NCI-H2029 treated with DMSO at 0.1 percent for 48 hours (cell line): ENCODE results near the gene TMCC1.
A peak's percentile ranks its signal among the peaks of the same experiment; 100 is the strongest.
"Not testable (repeated sequence)": the region's sequence is repeated elsewhere in the genome, so short reads cannot be mapped to it uniquely, and the experiment has no call there.

Experiments
- DNase-seq: peaks from one replicate; lab custom pipeline; 2025; lab: John Stamatoyannopoulos, UW

TMCC1 gene

DNA sequence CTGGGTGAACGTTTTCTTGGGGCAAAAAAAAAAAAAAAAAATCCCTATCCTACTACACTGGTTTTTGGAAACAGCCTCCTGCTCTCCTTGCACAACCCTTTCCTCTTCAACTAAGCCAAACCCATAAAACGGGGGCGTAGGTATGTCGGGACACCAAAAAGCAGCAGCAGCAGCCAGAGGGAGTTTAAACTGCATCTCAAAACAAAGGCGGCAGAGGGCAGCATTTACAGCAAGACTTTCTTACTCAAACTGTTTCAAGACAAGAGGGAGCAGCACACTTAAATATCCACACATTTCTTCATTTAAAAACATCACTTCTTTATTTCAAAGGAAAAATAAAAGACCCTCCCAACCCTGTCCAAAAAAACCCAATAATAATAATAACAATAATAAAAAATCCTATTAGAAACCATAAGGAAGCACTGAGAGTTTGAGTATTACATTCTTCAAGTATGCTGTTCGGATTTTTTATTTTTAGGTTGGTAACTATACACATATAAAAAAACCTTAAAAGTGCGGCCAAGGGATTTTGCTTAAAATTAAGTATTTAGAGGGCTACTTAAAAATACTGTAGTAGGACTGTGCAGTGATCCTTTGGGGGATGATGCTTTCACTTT, 243.1 kb downstream of the TMCC1 start:
- no peak for DNase-seq

DNA sequence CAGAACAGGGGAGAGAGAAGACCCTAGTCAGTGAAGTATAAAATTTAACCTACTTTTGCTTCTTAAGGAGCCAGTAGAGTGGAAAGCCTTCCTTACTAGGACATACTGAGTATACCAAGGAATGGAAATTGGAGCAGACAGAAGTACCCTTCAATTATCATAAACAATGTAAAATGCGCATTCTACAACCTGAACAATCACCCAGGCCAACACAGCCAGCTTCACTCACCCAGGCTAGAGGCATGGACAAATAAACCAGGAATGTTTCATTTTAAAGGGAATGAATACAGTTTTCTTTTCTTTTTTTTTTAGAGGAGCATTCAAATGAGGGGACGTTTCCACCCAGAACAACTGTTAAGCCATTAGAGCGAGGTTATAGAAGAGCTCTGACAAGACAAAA, 245.1 kb downstream of the TMCC1 start:
- DNase-seq, result no peak

DNA sequence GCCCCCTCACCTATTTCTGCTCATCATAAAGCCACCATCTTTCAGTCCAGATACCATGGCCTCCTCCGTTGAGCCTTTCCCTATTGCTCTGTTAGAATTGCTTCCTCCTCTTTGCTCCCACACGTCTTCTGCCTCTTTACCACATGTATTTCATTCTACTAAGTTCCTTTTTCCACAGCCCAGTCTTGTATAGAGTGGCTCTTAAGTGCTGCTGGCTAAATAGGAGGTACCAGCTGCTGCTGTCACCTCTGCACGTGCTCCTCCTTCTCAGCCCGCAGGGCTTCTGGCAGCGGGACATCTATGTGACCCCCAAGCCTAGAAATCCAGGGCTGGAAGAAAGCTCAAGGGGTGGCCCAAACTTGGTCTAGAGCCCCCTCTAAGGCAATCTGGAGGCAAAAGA, 248.2 kb downstream of the TMCC1 start:
- no peak for DNase-seq

DNA sequence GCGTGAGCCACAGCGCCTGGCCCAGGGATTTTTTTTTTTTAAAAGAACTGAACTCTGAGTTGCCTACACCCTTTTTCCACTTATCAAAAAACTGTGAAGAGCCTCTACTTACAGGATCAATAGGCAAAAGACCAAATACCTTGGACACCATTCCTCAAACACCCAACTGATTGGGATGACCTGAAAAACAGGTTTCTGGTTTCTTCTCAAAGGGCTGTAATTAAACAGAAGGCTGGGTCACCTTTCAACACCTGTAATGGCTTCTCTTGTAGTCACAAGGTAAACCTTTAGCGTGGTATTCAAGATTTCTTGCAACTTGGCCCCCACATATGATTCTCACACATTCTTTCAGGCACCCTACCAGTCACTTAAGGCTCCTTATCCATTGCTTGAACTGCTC, 248.7 kb downstream of the TMCC1 start:
- DNase-seq, result no peak

DNA sequence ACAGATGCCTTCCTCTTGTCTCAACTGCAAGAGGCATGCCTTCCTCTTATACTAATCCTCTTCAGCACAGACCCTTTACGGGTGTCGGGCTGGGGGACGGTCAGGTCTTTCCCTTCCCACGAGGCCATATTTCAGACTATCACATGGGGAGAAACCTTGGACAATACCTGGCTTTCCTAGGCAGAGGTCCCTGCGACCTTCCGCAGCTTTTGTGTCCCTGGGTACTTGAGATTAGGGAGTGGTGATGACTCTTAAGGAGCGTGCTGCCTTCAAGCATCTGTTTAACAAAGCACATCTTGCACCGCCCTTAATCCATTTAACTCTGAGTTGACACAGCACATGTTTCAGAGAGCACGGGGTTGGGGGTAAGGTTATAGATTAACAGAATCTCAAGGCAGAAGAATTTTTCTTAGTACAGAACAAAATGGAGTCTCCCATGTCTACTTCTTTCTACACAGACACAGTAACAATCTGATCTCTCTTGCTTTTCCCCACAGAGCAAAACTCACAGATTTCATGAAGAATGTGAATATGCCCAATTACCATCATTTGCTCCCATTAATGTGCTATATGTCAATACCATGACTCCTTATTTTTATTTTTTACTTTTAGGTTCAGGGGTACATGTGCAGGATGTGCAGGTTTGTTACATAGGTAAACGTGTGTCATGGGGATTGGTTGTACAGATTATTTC, 251.8 kb downstream of the TMCC1 start:
- not testable (repeated sequence) for DNase-seq

DNA sequence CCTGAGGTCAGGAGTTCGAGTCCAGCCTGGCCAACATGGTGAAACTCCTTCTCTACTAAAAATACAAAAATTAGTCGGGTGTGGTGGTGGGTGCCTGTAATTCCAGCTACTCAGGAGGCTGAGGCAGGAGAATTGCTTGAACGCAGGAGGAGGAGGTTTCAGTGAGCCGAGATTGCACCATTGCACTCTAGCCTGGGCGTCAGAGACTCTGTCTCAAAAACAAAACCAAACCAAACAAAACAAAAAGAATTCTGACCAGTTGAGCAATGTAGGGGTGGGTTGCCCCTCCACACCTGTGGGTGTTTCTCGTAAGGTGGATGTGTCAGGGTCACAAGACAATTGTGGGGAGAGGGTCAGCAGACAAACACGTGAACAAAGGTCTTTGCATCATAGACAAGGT, 252.5 kb downstream of the TMCC1 start:
- DNase-seq, result not testable (repeated sequence)

DNA sequence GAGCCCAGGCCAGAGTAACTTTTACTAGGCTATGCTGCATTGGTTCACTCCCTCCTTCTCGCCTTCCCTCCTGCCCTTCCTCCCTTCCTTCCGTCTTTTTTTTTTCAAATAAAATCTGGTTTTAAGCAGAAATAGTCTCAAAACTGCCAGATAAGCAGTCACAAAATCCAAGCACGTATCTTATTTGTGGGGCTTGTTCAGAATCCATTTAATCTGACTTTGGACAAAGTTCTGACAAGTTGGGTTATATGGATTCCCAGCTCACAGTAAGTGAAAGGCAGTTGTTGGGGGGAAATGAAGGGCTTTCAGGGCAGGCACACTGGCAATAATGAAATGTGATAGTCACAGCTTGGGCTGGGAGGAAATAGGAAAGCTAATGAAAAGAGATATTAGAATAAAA, 255.0 kb downstream of the TMCC1 start:
- DNase-seq, result no peak

DNA sequence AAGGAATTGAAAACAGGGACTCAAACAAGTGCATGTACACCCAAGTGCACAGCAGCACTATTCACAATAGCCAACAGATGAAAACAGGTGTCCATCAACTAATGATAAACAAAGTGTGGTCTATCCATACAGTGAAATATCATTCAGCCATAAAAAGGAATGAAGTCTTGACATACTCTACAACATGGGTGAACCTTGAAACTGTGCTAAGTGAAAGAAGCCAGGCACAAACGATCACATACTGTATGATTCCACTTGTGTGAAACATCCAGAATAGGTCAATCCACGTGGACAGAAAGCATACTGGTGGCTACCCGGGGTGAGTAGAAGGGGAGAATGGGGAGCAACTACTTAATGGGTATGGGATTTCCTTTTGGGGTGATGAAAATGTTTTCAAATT, 257.4 kb downstream of the TMCC1 start:
- no peak for DNase-seq

DNA sequence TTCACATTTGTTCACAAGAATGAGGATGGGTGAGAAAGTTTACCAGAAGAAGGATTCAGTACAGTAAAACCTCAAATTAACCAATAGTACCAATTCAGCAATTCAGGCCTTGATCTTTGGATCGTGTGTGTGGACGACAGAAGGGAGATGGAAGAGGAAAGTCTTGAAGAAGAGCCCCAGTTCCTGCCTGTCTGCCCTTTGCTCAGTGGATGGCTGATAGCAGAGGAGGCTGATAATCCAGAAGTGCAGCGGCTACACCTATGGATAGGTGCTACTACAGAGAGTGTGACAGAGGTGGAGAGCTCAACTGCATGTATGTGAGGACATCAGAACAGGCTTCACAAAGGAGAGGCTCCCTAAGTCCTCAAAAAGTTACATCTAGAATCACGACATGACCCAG, 257.9 kb downstream of the TMCC1 start:
- DNase-seq, result no peak

DNA sequence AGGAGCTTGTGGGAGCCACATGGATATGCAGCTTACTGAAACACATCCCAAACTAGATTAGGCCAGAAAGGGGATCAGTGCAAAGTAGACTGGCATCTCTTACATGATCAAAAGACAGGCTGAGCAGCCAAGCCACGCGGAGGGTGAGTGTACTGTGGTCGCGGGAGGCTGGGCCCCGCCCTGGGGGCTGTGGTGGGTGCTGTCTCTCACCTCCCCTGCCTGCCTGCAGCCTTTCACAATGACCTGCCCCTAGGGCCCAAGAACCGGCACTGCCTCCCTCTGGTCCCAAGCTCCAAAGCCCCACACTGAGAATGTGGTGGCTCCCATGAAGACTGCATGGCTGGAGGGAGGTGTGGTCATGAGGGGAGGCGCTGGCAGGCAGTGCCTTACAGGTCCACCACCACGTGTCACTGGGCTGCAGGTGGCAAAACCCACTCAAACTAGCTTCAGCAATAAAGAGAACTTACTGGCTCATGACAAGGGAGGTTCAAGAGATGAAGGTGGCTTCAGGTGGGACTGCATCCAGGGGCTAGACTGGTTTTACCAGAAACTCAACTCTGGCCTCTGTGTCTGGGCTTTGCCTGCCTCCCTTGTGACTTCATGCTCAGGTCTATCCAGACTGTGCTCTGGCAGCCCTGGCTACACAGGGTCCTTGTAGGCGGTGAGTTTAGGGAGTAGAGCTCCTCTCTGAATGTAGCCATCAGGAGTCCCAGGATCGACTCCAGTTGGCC, 259.6 kb downstream of the TMCC1 start:
- no peak for DNase-seq

DNA sequence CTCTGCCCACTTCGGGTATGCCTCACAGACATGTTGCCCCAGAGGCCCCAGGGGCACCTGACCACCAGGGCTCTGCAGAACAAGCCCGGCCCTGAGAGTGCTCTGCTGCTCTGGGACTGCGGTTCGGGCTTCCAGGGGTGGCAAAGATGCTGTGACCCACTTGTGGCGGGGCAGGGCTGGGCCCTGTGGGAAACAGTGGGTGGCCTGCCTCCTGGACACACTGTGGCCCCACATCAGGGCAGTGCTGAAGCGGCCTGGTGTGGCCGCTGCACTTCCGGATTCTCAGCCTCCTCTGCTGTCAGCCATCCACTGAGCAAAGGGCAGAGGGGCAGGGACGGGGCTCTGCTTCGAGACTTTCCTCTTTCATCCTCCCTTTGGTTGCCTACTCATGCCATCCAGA, 260.5 kb downstream of the TMCC1 start:
- DNase-seq, result no peak

DNA sequence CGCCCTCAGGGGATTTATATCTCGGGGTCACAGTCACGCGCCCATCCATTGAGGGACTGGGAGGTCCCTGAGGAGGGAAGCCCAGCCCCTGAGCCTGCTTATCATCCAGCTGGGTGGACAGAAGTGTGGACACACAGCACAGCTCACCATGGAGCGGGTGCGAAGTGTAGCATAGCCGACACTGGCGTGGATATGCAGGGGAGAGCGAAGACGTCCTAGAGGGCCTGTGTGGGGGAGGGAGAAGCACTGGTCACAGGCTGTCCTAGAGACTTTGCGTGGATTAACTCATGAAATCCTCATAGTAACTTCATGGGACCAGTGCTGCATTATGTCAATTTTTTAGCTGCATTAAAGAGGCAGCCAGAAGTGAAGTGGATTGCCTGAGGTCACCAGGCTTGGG, 261.0 kb downstream of the TMCC1 start:
- DNase-seq, result no peak

DNA sequence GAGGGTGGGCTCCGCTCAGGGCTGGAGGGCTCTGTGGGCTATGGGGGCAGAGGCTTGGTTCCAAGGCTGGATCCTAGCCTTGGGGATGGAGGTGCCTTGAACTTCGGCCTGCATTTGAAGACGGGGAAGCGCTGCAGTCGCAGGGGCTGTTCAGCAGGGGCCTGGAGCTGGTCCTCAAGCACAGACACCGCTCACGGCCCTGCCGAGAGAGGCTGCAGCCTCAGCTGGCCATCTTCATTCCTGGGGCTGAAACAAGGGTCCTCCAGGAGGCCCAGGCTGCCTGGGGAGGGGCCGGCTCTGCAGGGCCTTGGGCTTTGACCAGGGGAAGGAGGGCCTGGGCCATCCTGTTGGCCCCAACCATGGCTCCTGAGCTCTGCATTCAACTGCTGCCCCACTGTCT, 261.5 kb downstream of the TMCC1 start:
- DNase-seq, result no peak

DNA sequence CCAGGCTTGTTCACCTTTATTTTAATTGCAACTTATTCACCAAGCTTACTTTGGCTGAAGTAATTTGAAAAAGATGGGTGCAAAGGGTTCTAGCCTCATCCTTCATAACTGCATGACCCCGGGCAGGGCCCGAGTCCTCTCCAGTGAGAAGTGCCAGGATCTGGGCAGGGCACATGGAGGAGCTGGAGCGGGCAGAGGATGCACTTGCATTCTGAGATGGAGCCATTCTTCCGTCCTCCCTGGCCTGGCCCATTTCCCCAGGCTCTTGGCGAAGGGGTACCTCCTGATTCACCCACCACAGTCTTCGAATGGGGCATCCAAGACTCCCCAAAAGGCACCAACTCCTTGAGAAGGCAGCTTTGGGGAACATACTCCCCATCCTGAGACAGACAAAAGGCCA, 264.5 kb downstream of the TMCC1 start:
- DNase-seq, result no peak

DNA sequence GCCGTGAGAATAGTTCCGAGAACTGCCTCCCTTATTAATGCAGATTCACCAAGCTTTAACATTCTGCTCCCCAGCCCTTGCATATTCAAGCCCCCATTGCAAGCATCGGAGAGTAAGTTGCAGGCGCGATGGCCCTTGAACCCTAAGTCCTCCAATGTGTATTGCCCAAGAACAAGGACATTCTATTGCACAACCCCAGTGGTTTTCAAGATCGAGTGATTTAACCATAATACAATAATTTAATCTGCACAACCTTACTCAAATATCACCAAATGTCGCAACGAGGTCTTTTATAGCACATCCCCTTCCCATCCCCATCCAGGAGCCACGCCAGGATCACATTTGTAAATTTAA, 265.4 kb downstream of the TMCC1 start:
- no peak for DNase-seq

DNA sequence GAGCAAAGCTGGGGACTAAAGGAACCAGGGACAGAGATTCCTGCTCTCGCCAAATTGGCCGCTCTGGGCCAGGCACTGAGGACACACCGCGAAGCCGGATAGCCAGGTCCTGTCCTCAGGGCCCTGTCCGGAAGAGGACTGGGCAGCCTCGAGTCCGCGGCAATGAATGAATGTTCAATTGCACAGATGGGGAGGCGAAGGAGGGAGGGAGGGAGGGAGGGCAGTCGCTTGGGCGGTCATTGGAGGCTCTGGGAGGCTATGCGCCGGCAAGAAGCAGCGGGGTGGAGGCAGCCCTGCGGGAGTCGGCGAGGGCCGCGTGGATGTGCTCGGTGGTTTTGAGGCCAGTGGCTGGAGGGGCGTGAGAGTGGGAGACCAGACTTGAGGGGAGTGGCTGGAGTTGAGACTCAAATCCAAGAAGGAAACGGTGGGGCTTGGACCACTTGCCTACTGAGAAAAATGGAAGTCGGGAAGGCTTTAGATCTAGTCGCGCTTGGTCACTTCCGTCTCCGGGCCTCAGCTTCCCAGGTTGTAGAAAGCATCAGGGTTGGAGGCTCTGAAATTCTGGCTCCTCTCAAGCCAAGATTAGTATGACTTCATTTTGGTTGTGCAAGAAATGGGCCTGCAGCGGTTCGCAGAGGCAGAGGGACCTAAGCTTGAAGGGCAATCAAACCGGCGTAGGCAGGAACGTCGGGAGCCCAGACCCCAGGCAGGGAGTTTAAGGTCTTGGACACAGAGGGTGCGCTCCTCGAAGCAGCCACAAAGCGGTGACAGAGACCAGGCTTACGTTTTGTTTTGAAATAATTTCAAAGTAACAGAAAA, 266.0 kb downstream of the TMCC1 start:
- DNase-seq, result peak; percentile 68

DNA sequence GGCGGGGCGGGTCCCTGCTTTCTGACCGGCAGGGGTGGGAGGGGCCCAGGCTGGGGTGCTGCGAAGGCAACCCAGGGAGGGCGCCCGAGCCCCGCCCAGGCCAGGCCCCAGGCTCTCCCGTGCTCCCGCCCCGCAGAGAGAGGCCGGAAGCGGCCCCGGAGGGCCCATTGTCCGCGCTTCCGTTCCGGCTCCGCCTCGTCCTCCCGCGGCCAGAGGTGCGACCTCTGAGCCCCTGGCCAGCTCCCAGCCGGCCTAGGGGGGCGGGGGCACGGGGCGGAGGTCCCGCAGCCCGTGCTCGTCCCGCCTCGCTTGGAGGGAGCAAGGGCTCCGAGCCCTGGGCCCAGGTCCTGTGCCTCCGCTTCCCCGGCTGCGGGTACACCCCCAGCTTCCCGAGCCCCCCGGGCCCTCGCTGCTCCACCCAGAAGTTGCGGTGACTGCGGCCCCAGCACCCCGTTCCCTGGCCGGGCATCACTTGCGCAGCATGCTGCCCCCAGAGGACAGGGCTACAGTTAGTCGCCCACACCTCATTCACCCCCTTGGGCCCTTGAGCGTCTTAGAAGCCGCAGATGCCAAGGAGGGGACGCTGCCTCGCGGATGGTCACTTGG, 266.7 kb downstream of the TMCC1 start:
- DNase-seq, result no peak

DNA sequence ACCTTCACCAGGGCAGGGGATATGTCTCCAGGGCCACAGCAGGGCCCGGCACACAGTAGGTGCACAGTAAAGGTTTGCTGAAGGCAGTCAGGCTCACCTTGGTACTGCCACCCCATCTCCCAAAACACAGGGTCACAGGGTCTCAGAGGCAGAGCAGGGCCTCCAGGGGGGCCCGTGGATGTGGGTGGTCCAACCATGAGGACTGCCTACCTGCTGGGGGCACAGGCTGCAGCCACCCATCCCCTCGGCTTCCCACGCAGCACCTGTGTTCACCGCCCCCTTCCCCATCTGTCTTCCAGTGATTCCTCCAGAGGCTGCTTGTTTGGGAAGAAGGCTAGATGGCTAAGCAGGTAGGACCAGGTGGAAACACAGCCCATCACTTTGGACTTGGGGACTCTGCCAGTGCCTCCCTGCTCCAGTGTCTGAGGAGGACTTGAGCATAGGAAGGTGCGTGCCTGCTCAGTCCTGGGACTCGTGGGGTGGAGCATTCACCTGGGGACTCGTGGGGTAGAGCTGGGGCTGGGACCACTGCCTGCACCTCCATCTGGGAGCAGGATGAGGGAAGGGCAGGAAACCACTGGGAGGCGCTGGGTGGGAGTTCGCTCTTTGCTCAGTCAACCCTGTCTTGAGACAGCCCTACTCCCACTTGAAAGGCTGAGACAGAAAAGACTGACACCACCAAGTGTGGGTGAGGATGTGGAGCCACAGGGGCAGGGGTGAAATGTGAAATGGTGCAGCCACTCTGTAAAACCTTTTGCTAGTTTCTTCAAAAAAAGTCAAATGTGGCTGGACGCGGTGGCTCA, 268.2 kb downstream of the TMCC1 start:
- DNase-seq, result no peak

DNA sequence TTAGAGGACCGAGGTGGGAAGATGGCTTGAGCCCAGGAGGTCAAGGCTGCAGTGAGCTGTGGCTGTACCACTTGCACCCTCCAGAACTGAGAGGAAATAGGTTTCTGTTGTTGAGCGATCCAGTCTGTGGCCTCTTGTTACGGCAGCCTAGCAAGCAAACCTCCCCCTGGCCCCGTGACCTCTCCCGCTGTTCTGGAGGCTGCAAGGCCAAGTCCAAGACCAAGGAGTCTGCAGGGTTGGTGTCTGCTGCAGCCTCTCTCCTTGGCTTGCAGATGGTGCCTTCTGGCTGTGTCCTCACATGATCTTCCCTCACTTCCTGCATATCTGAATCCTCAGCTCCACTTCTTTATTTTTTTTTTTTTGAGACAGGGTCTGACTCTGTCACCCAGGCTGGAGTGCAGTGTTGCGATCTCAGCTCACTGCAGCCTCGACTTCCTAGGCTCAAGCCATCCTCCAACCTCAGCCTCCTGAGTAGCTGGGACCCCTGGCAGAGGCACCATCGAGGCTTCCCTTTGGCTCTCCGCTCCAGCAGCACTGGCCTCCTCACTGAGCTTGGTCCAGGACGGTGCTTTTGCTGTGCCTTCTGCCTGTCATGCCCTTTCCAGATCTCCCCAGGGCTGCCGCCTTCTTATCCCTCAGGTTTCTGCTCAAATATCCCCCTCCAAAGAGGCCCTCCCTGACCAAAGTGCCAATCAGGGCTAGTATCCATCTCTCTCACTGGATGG, 269.0 kb downstream of the TMCC1 start:
- DNase-seq, result no peak

DNA sequence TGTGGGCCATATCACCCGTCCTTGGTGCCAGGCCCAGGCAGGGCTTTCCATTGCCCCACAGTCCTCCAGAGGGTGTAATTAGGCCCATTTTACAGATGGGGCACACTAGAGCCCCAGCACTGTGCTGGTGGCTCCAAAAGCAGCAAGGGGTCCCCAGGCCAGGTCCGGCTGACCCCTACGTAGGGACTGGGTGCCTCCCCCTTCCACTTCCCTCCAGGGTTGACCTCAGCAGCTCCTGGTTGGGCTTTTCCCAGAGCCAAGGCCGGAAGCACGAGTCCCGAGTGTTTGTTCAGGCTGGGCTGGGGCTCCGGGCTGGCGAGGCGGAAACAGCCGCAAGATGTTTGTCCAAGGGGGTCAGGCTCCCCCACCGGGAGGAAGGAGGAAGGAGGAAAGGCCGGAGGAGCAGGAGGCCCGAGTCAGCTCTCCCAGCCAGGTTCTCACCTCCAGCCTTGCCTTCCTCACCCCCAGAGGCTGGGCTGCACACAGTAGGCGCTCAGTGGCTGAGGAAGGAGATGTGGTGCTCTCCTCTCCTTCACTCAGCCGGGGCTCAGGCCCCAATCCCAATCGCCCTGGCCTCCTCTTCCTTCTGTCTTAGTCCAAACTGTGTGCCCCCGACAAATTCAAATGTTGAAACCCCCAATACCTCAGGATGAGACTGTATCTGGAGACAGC, 269.9 kb downstream of the TMCC1 start:
- no peak for DNase-seq
